Activated naive CD8-positive, alpha-beta T cell treated with anti-CD3 and anti-CD28 coated beads, Interleukin-2, amount 50 U/mL, for 24 hours (primary cell): Measurements from ENCODE around the gene RASA2.

Experiments used
- ATAC-seq: fragments of 150-1000 bp; cut with Tn5 transposase; one replicate; pipeline ENCODE4 v1.10.0; 2021
- DNase-seq: peaks from one replicate; pipeline ENCODE4 v3.0.0; 2021
- H3K27ac Mint-ChIP-seq: one replicate; pipeline ENCODE4 v1.8.0; 2021; ENCODE audit warnings: mild to moderate bottlenecking, mixed read lengths
- H3K27me3 Mint-ChIP-seq: one replicate; pipeline ENCODE4 v1.8.0; 2021; ENCODE audit warnings: mixed read lengths
- H3K36me3 Mint-ChIP-seq: one replicate; pipeline ENCODE4 v1.8.0; 2021; ENCODE audit warnings: low read depth, mixed read lengths
- H3K4me1 Mint-ChIP-seq: one replicate; pipeline ENCODE4 v1.8.0; 2021; ENCODE audit warnings: mixed read lengths
- H3K4me3 Mint-ChIP-seq: one replicate; pipeline ENCODE4 v1.8.0; 2021; ENCODE audit warnings: mild to moderate bottlenecking, moderate library complexity, mixed read lengths
- H3K9me3 Mint-ChIP-seq: one replicate; pipeline ENCODE4 v1.8.0; 2021; ENCODE audit warnings: mixed read lengths

Gene RASA2

DNA sequence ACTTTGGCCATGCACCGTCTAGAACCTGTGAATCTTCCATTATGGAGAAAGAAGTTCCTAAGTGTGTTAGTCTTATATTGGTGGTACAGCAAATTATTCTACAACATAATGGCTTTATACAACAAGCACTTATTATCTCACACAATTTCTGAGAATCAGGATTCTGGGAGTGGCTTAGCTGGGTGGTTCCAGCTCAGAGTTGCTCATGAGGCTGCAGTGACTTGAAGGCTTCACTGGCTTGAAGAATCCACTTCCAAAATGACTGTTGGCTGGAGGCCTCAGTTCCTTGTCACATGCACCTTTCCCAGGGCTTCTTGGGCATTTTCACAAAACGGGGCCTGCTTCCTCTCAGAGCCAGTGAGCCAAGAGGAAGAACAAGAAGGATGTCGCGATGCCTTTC is 169.0 kb downstream of the RASA2 start:
- DNase-seq (no peak), ATAC-seq (no peak)
- Mint-ChIP-seq H3K36me3 (no peaks in the 10 kb centered on the region), H3K4me1 (peaks cover 3% of the 10 kb centered on the region), H3K27ac (no peak overlapping the region), H3K4me3 (no peak overlapping the region), H3K9me3 (no peaks in the 10 kb centered on the region), H3K27me3 (peaks cover 38% of the 10 kb centered on the region)

DNA sequence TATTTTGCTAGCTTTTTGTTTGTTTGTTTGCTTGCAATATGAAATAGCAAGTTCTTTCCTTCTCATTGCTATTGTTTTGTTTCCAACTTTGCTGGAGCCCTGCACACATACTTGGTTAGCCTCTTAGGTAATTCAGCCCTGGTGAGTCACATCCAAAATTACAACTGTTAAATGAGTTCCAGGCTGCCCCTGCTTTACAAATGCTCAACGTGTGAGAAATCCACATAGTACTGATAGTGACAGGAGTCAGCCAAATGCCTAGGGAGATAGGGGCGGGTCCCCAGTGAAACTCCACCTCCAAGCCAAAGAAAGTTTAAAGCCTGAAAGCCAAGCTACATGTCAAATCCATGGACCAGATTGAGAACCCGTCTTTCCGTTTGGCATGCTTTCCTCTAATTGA is 169.9 kb downstream of the RASA2 start:
- H3K9me3 Mint-ChIP-seq, result no peaks in the 10 kb centered on the region
- no peak overlapping the region for H3K27ac Mint-ChIP-seq
- H3K4me3 Mint-ChIP-seq, result no peak overlapping the region
- H3K27me3 Mint-ChIP-seq, result peaks cover 48% of the 10 kb centered on the region
- ATAC-seq, result no peak
- H3K4me1 Mint-ChIP-seq, result peaks cover 3% of the 10 kb centered on the region
- DNase-seq, result no peak
- H3K36me3 Mint-ChIP-seq, result no peaks in the 10 kb centered on the region

DNA sequence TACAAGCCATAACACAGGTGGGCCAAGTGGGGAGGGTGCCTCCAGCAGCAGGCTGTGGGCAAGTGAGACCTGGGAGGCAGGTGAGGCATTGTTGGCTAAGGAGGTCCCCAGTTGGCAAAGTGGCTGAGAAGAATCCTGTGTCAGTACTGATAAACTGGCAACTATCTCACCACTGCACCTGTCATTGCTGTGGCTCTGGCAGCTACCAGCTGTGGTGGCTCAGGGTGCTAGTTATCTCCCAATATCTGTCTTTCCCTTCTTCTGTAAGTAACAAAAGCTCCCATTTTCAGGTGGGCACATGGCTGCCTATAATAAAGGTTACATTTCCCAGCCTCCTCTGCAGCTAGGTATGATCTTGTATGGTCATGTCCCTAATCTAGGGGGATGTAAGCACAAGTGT is 170.7 kb downstream of the RASA2 start:
- Mint-ChIP-seq H3K27me3 (peaks cover 54% of the 10 kb centered on the region), H3K9me3 (no peaks in the 10 kb centered on the region), H3K27ac (no peak overlapping the region), H3K4me1 (peaks cover 3% of the 10 kb centered on the region), H3K4me3 (no peak overlapping the region), H3K36me3 (no peaks in the 10 kb centered on the region)
- DNase-seq (no peak), ATAC-seq (no peak)

DNA sequence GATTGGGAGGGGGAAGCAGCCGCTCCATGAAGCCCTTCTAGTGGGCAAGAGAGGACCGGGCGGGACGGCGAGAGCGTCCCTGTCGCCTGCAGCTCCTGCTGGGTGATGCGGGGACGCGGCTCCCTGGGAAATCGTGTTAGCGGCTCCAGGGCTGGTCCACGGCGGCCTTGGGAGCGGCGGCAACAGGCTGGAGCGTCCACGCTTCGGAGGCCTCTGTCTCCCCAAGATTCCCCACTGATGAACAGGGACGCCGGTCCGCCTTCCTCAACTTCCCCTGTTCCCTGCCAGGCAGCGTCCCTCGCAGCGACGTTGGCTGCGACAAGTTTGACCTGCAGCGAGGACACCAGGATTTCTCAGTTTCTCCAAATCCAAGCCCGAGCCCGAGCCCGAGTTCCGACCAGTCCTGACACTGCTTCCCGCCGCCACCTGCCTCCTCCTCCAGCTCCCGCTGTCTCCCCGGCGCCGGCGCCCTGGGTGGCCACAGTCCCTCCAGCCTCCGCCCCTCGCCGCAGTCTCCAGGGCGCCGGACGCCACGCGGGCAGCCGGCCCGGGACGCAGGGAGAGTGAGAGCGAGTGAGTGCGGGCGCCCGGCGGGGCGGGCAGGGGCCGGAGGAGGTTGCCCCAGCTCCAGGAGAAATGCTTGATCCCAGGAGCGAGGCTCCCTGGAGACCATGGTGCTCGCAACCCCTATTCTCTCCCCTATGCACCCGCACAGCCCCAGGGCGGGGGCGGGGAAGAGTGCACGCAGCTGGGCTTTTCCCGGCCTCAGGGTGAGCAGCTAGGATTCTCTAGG is 173.2 kb downstream of the RASA2 start:
- peak; percentile 45 for ATAC-seq
- peak; percentile 10 for DNase-seq
- Mint-ChIP-seq H3K4me3 (peak overlapping the region; percentile 71), H3K4me1 (peaks cover 3% of the 10 kb centered on the region), H3K36me3 (no peaks in the 10 kb centered on the region), H3K27me3 (peaks cover 72% of the 10 kb centered on the region), H3K27ac (no peak overlapping the region), H3K9me3 (no peaks in the 10 kb centered on the region)

DNA sequence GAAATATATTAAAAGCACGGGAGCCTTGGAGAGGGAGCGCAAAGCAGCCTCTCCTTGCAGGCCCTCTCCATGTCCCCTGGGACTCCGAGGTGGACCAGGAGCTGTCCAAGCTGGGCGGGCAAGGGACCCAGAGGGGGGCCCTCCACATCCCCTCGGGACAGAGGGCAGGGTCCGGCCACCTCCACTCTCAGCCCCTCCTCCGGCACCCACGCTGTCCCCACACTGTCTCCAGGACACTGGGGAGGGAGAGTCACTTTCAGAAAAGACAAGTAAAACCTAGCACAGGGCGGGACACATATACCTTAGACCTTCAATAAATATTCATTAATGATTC is 173.8 kb downstream of the RASA2 start:
- Mint-ChIP-seq H3K4me3 (no peak overlapping the region), H3K27me3 (peaks cover 72% of the 10 kb centered on the region), H3K27ac (no peak overlapping the region), H3K36me3 (no peaks in the 10 kb centered on the region), H3K4me1 (peaks cover 3% of the 10 kb centered on the region), H3K9me3 (no peaks in the 10 kb centered on the region)
- peak; percentile 30 for ATAC-seq
- no peak for DNase-seq

DNA sequence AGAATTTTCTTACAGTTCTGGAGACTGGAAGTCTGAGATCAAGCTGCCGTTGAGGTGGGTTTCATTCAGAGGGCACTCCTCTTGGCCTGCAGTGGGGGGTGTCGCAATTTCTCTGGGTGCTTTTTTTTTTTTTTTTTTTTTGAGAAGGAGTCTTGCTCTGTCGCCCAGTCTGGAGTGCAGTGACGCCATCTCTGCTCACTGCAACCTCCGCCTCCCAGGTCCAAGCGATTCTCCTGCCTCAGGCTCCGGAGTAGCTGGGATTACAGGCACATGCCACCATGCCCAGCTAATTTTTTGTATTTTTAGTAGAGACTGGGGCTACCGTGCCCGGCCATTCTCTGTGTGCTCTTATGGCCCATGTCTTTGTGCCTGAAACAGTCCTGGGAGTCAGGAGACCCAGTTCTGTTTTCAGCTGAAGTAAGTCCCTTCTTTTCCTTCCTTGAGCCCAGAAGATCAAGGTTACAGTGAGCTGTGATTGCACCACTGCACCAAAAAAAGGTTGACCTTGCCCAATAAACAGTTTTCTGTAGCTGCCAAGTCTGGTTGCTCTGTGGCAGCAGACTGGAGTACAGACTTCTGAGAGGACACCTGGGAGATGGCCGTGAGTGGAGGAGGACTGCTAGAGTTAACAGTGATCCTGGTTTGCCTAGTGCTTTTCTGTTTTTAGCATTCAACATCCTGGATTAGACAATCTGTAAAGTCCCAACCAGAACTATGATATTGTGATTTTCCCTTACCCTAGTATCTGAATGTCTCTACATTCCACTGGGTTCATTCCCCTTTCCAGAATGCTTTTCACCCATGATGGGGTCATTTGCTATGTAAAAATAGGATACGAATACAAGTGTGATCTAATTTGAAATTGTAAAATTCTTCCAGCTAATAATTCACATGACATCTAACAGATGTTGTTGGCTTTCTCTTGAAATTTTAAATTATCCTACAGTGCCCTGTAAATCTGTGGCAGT is 174.7 kb downstream of the RASA2 start:
- Mint-ChIP-seq H3K27me3 (peaks cover 72% of the 10 kb centered on the region), H3K27ac (no peak overlapping the region), H3K4me1 (peaks cover 3% of the 10 kb centered on the region), H3K9me3 (no peaks in the 10 kb centered on the region), H3K4me3 (no peak overlapping the region), H3K36me3 (no peaks in the 10 kb centered on the region)
- ATAC-seq (no peak), DNase-seq (no peak)

DNA sequence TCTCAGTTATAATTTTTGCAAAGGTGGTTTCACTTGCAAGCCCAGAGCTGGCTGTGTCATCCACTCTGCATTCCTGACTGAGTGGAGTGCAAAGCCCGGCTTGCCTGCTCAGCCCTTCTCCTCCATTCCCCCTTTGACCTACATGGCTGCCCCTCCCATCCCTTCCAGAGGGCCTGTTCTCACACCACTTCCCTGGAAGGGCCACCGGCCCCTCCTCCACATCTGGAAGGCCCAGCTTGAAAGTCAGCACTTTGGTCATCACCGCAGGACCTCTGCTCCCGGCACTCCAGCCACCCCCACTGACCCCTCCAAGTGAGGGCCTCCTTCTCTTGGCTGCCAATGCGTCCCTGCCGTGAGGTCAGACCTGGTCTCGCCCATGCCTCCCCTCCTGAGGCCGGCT is 177.2 kb downstream of the RASA2 start:
- Mint-ChIP-seq H3K27ac (no peak overlapping the region), H3K9me3 (peaks cover 8% of the 10 kb centered on the region), H3K4me1 (peaks cover 3% of the 10 kb centered on the region), H3K36me3 (no peaks in the 10 kb centered on the region), H3K27me3 (peaks cover 53% of the 10 kb centered on the region), H3K4me3 (no peak overlapping the region)
- DNase-seq, result no peak
- no peak for ATAC-seq
